WERI-Rb-1 (cell line): Measurements from ENCODE around the gene ADAMTS2.

ENCODE experiments used
- DNase-seq: peaks from one replicate; pipeline ENCODE4 v3.0.0-alpha.2; 2020
- H3K27ac ChIP-seq: fragments of 250-450 bp; sonication (Bioruptor Pico); 2 replicates; pipeline ENCODE4 v1.5.1; 2020; ENCODE audit warnings: mild to moderate bottlenecking, moderate library complexity
- H3K27me3 ChIP-seq: fragments of 250-450 bp; sonication (Bioruptor Pico); 2 replicates; pipeline ENCODE4 v1.5.1; 2021; ENCODE audit warnings: mild to moderate bottlenecking, low read depth, moderate library complexity; ENCODE audit not compliant: insufficient read depth, severe bottlenecking
- H3K36me3 ChIP-seq: fragments of 250-450 bp; sonication (Bioruptor Pico); 2 replicates; pipeline ENCODE4 v1.5.1; 2020; ENCODE audit warnings: mild to moderate bottlenecking, moderate library complexity
- H3K4me3 ChIP-seq: 2 replicates; pipeline ENCODE4 v1.5.1; 2011; ENCODE audit warnings: low read depth, mild to moderate bottlenecking, control low read depth, low read length
- H3K9me3 ChIP-seq: fragments of 250-450 bp; sonication (Bioruptor Pico); 2 replicates; pipeline ENCODE4 v1.5.1; 2021; ENCODE audit warnings: mild to moderate bottlenecking, moderate library complexity; ENCODE audit not compliant: severe bottlenecking
- TF ChIP-seq, protein P1 (sequence below): IDR thresholded peaks from 2 replicates; pipeline ENCODE4 v1.5.1; 2011; ENCODE audit warnings: low read depth, mild to moderate bottlenecking, control low read depth, inconsistent platforms, low read length

ADAMTS2 gene

DNA sequence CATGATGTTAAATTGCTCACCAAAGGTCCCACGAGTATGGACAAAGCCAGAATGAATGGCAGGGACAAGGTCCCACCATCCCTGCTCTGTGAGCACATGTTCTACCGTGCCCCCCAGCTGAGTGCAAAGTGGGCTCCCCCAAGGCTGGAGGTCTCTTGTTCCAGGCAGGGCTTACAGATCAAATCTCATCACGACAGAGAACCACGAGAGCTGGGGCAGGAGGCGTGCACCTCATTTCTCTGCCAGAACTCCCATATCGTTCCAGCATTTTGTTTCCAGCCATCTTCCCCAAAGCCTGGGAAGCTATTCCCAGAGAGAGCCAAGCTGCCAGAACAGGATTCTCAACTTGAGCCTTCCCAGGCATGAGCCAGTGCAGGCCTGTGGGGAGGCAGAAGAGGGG is 176.6 kb downstream of the ADAMTS2 start:
- no peak overlapping the region for H3K4me3 ChIP-seq
- no peaks in the 10 kb centered on the region for H3K36me3 ChIP-seq
- H3K9me3 ChIP-seq = no peaks in the 10 kb centered on the region
- H3K27ac ChIP-seq = no peak overlapping the region
- TF ChIP-seq, protein P1, sequence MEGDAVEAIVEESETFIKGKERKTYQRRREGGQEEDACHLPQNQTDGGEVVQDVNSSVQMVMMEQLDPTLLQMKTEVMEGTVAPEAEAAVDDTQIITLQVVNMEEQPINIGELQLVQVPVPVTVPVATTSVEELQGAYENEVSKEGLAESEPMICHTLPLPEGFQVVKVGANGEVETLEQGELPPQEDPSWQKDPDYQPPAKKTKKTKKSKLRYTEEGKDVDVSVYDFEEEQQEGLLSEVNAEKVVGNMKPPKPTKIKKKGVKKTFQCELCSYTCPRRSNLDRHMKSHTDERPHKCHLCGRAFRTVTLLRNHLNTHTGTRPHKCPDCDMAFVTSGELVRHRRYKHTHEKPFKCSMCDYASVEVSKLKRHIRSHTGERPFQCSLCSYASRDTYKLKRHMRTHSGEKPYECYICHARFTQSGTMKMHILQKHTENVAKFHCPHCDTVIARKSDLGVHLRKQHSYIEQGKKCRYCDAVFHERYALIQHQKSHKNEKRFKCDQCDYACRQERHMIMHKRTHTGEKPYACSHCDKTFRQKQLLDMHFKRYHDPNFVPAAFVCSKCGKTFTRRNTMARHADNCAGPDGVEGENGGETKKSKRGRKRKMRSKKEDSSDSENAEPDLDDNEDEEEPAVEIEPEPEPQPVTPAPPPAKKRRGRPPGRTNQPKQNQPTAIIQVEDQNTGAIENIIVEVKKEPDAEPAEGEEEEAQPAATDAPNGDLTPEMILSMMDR = no peak
- no peaks in the 10 kb centered on the region for H3K27me3 ChIP-seq
- no peak for DNase-seq

GRCh38 chr5:179167871-179168451 is 177.3 kb downstream of the ADAMTS2 start:
- no peaks in the 10 kb centered on the region for H3K9me3 ChIP-seq
- TF ChIP-seq, protein P1 = no peak
- H3K36me3 ChIP-seq = no peaks in the 10 kb centered on the region
- no peaks in the 10 kb centered on the region for H3K27me3 ChIP-seq
- DNase-seq = no peak
- no peak overlapping the region for H3K27ac ChIP-seq
- no peak overlapping the region for H3K4me3 ChIP-seq

- no peak overlapping the region for H3K27ac ChIP-seq
- TF ChIP-seq, protein P1 = peak; percentile 66
- no peaks in the 10 kb centered on the region for H3K27me3 ChIP-seq
- H3K4me3 ChIP-seq = no peak overlapping the region; the same call in 1 of the 2 replicates
- no peaks in the 10 kb centered on the region for H3K9me3 ChIP-seq
- no peaks in the 10 kb centered on the region for H3K36me3 ChIP-seq
- DNase-seq = peak; percentile 28
Measured at GRCh38 chr5:179166886-179167841, 178.1 kb downstream of the ADAMTS2 start.

GRCh38 chr5:179166171-179166885 is 178.9 kb downstream of the ADAMTS2 start:
- Histone ChIP-seq H3K4me3 (no peak overlapping the region), H3K36me3 (no peaks in the 10 kb centered on the region), H3K27ac (no peak overlapping the region), H3K9me3 (no peaks in the 10 kb centered on the region), H3K27me3 (no peaks in the 10 kb centered on the region)
- no peak for DNase-seq
- TF ChIP-seq, protein P1 = no peak

GRCh38 chr5:179165421-179166170 is 179.7 kb downstream of the ADAMTS2 start:
- Histone ChIP-seq H3K4me3 (no peak overlapping the region), H3K27ac (peak overlapping the region; percentile 34), H3K9me3 (no peaks in the 10 kb centered on the region), H3K27me3 (no peaks in the 10 kb centered on the region), H3K36me3 (no peaks in the 10 kb centered on the region)
- TF ChIP-seq, protein P1 = no peak
- DNase-seq = peak; percentile 24
